Transverse colon (tissue), 3 donors: ENCODE measurements around the gene EYA4.

Source experiments
- POLR2A ChIP-seq: fragments of 450-650 bp; IDR thresholded peaks from one replicate; pipeline ENCODE4 v1.6.1; 2016; ENCODE audit warnings: antibody characterized with exemption, mild to moderate bottlenecking, moderate library complexity
- TF ChIP-seq, protein P1 (sequence below), 5 experiments: fragments of 200-600 bp in 3 of 5; fragments of 450-650 bp in 2 of 5; sonication (generic) in 3 of 5; IDR thresholded peaks; 1 replicate in 2 of 5; 2 replicates in 3 of 5; pipeline ENCODE4 v1.5.1; 2016 to 2017; ENCODE audit warnings: antibody characterized with exemption in 5 of 5, inconsistent platforms in 3 of 5, mild to moderate bottlenecking in 2 of 5, moderate library complexity in 1 of 5

DNA sequence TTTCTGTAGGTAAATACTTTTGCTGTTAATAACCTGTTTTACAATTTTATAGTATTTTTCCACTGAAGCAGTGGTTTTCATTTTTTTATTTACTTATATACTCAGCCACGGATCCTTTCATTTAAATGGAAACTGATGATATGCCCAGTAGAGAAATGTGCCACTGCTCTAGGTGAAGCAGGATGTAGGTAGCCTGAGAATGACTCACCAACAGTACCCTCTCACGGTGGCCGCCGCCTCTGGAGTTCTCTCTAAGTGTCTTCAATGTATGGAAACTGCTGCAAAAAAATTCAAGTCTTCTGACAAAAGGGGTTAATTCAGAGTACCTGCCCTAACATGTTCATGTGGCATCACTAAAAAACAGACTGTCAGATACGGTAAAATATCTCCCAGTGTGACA is 6.4 kb downstream of the EYA4 start:
- TF ChIP-seq, protein P1, sequence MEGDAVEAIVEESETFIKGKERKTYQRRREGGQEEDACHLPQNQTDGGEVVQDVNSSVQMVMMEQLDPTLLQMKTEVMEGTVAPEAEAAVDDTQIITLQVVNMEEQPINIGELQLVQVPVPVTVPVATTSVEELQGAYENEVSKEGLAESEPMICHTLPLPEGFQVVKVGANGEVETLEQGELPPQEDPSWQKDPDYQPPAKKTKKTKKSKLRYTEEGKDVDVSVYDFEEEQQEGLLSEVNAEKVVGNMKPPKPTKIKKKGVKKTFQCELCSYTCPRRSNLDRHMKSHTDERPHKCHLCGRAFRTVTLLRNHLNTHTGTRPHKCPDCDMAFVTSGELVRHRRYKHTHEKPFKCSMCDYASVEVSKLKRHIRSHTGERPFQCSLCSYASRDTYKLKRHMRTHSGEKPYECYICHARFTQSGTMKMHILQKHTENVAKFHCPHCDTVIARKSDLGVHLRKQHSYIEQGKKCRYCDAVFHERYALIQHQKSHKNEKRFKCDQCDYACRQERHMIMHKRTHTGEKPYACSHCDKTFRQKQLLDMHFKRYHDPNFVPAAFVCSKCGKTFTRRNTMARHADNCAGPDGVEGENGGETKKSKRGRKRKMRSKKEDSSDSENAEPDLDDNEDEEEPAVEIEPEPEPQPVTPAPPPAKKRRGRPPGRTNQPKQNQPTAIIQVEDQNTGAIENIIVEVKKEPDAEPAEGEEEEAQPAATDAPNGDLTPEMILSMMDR (IDR thresholded peaks at IDR 0.05): no peak
- no peak for TF ChIP-seq POLR2A
